ENCODE measurements around the gene TCOF1. TPM values are rescaled to one million over a fixed set of nuclear protein-coding genes. Genes with fewer than 3 reads are reported as not detected.

The TCOF1 gene
- total and polyA plus RNA-seq, 9 donors = 16.7 to 38.3 (median 27.8) TPM

GRCh38 chr5:150325426-150325825, 32.1 kb upstream of the TCOF1 start:
- intact Hi-C loops (cut with DNase I) = no loop called here
- H3K4me3 ChIP-seq = no peak overlapping the region
- TF ChIP-seq EP300 (IDR thresholded peaks at IDR 0.05) (no peak), POLR2A (IDR thresholded peaks at IDR 0.05) (no peak), CTCF (IDR thresholded peaks at IDR 0.05) (no peak)
- no peak overlapping the region for H3K27ac ChIP-seq
- no peaks in the 10 kb centered on the region for H3K27me3 ChIP-seq
- DNase-seq = no peak
- H3K4me1 ChIP-seq (ENCODE audit: insufficient read depth) = no peaks in the 10 kb centered on the region
- no peaks in the 10 kb centered on the region for H3K9me3 ChIP-seq
- H3K36me3 ChIP-seq = no peaks in the 10 kb centered on the region
- 76 to 89% (median 77%) methylated on average over 4 of the region's 4 CpGs for WGBS, 3 donors

GRCh38 chr5:150326707-150327106, 30.8 kb upstream of the TCOF1 start:
- no peak for TF ChIP-seq POLR2A (IDR thresholded peaks at IDR 0.05)
- TF ChIP-seq EP300 (IDR thresholded peaks at IDR 0.05) = no peak
- no peak for TF ChIP-seq CTCF (IDR thresholded peaks at IDR 0.05)
- H3K4me1 ChIP-seq (ENCODE audit: insufficient read depth) = no peaks in the 10 kb centered on the region
- no peaks in the 10 kb centered on the region for H3K27me3 ChIP-seq
- no peaks in the 10 kb centered on the region for H3K36me3 ChIP-seq
- intact Hi-C loops (cut with DNase I) = no loop called here
- no peak for DNase-seq
- H3K4me3 ChIP-seq = no peak overlapping the region
- H3K27ac ChIP-seq = no peak overlapping the region
- whole genome bisulfite sequencing, 3 donors = 11 to 21% (median 20%) methylated on average over 2 of the region's 2 CpGs
- no peaks in the 10 kb centered on the region for H3K9me3 ChIP-seq

GRCh38 chr5:150327139-150327538, 30.4 kb upstream of the TCOF1 start:
- intact Hi-C loops (cut with DNase I) = no loop called here
- DNase-seq = no peak
- 26 to 47% (median 33%) methylated on average over 3 of the region's 3 CpGs for WGBS, 3 donors
- no peaks in the 10 kb centered on the region for H3K36me3 ChIP-seq
- H3K27me3 ChIP-seq = no peaks in the 10 kb centered on the region
- H3K4me1 ChIP-seq (ENCODE audit: insufficient read depth) = no peaks in the 10 kb centered on the region
- TF ChIP-seq CTCF (IDR thresholded peaks at IDR 0.05) (no peak), EP300 (IDR thresholded peaks at IDR 0.05) (no peak), POLR2A (IDR thresholded peaks at IDR 0.05) (no peak)
- H3K27ac ChIP-seq = no peak overlapping the region
- no peak overlapping the region for H3K4me3 ChIP-seq
- no peaks in the 10 kb centered on the region for H3K9me3 ChIP-seq

GRCh38 chr5:150328515-150328914, 29.0 kb upstream of the TCOF1 start:
- no peaks in the 10 kb centered on the region for H3K9me3 ChIP-seq
- intact Hi-C loops (cut with DNase I) = no loop called here
- H3K27me3 ChIP-seq = no peaks in the 10 kb centered on the region

More at GRCh38 chr5:150328515-150328914, 29.0 kb upstream of the TCOF1 start:
- no peak overlapping the region for H3K4me3 ChIP-seq
- no peak for DNase-seq
- 87 to 97% (median 91%) methylated on average over 2 of the region's 2 CpGs for WGBS, 3 donors
- no peaks in the 10 kb centered on the region for H3K4me1 ChIP-seq (ENCODE audit: insufficient read depth)
- TF ChIP-seq POLR2A (IDR thresholded peaks at IDR 0.05) = no peak
- TF ChIP-seq CTCF (IDR thresholded peaks at IDR 0.05) = no peak
- TF ChIP-seq EP300 (IDR thresholded peaks at IDR 0.05) = no peak
- H3K36me3 ChIP-seq = no peaks in the 10 kb centered on the region
- no peak overlapping the region for H3K27ac ChIP-seq
